GM21447 (cell line): ENCODE results near the gene HDDC3.

Experiments
- ATAC-seq: cut with Tn5 transposase; IDR thresholded peaks from one replicate; pipeline ENCODE4 v1.9.1; 2021; ENCODE audit not compliant: unreplicated experiment

The HDDC3 gene

GRCh38 chr15:90895571-90896117 is 36.7 kb downstream of the HDDC3 start:
- ATAC-seq, result no peak

- no peak for ATAC-seq
Observed at GRCh38 chr15:90893175-90894090, 38.9 kb downstream of the HDDC3 start.

DNA sequence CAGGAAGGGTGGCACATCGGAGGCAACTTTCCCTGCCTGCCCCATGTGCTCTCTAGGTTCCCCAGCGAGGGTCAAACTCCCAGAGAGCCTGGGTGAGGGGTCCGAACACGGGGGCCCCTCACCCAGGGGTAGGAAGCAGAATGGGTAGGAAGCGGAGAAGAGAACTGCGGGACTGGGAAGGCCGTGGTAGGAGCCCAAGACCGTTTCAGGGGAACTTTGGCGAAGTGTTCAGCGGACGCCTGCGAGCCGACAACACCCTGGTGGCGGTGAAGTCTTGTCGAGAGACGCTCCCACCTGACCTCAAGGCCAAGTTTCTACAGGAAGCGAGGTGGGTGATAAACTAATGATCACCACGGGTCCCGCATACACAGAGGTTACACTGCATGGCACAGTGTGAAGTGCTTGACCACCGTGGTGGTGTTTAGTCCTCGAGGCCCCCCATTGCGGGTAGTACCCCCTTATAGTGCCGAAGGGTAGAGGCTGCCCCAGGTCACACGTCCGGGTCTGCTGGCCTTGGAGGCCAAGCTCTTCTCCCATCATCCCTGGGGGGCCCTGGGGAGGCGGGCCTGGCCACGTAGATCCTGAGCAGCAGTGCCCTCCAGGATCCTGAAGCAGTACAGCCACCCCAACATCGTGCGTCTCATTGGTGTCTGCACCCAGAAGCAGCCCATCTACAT is 39.7 kb downstream of the HDDC3 start:
- ATAC-seq, result no peak

- ATAC-seq, result no peak
Observed at GRCh38 chr15:90892023-90892422, 40.3 kb downstream of the HDDC3 start.

DNA sequence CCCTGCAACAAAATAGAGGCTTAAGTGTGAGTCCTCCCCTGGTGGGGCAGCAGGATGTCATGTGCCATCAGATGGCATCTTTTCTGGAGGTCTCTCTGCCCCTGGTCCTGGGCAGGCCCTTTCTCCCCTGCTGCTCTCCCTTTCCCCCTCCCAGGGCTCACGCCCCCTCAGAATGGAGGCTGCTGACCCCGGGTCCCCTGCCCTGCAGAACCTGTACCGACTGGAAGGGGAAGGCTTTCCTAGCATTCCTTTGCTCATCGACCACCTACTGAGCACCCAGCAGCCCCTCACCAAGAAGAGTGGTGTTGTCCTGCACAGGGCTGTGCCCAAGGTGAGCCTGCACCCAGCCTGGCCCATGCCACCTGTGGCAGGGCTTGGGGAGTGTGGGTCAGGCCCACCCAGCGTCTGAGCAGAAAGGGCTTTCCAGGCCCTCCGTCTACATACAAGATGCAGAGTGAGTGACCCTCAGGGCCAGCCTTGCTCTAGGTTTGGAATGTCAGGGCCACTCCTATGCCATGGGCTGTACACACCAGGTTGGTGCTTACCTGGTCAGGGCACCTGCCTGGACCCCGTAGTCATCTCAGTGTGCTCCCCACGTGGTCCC is 40.9 kb downstream of the HDDC3 start:
- no peak for ATAC-seq

- ATAC-seq, result no peak
Observed at GRCh38 chr15:90890839-90891238, 41.5 kb downstream of the HDDC3 start.

- ATAC-seq, result no peak
Observed at GRCh38 chr15:90889736-90890456, 42.5 kb downstream of the HDDC3 start.

DNA sequence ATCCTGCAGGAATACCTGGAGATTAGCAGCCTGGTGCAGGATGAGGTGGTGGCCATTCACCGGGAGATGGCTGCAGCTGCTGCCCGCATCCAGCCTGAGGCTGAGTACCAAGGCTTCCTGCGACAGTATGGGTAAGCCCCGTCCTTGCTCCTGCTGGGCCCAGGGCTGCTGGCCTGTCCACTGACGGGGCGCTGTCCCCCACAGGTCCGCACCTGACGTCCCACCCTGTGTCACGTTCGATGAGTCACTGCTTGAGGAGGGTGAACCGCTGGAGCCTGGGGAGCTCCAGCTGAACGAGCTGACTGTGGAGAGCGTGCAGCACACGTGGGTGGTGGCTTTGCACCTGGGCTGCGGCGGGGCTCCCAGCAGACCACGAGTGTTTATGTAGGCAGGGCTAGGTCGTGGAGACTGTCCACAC is 43.0 kb downstream of the HDDC3 start:
- ATAC-seq, result no peak

GRCh38 chr15:90887037-90887481 is 45.3 kb downstream of the HDDC3 start:
- ATAC-seq, result no peak

GRCh38 chr15:90886291-90886614 is 46.1 kb downstream of the HDDC3 start:
- no peak for ATAC-seq

DNA sequence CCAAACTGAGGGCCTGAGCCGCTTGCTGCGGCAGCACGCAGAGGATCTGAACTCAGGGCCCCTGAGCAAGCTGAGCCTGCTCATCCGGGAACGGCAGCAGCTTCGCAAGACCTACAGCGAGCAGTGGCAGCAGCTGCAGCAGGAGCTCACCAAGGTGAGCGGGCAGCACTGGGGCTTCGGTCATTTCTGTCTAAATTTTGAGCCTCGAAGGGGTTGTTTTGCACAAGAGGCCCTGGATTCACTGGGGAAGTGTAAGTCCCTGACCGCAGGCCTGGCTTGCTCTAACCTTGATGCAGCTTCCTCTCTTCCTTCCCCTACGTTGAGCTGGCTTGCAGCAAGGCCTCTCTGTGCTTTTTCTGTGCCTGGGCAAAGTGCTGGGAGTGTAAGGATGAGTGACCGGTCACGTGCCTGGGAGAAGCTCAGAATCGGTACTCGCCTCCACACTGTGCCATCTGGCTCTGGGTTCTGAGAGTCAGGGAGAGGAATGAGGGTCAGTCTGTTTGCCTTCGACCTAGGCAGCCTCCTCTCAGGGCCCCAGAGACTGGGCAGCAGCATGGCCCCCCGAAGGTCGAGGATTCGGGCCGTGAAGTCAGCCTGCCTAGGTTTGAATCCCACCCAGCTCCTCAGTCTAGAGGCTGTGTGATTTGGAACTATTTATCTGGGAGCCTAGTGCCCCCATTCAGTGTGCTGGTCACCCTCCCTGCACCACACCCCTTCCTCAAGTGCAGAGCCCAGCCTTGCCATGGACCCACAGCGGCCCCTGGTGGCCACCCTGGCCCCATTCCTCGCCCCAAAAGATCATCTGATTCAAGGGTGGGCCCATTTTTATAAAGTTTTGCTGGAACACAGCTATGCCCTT is 46.7 kb downstream of the HDDC3 start:
- ATAC-seq, result peak; percentile 46

DNA sequence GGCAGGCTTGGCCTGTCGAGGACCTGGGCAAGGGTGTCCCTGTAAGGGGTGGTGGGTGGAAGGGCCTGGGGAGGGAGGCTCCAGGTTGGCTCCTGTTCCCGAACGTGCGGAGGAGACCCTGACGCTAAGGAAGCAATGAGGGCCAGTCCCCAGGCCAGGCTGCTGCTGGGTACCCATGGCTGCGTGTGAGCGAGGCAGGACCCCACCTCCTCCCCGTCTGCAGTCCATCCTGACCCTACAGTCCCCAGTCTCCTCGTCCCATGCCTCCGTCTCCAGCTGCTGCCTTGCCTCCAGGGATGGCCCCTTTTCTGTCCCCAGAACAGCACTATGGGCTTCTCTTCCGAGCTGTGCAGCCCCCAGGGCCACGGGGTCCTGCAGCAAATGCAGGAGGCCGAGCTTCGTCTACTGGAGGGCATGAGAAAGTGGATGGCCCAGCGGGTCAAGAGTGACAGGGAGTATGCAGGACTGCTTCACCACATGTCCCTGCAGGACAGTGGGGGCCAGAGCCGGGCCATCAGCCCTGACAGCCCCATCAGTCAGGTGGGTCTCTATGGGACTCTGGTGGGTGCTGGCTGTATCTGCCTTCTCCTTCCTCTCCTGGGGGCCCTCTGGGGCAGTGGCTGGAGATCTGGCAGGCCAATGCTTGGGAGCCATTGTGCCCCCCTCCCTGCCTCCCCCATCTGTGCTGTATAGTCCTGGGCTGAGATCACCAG is 47.5 kb downstream of the HDDC3 start:
- peak; percentile 4 for ATAC-seq

GRCh38 chr15:90883976-90884718 is 48.2 kb downstream of the HDDC3 start, which contains the start of gene FES:
FES (plus strand) TSS chr15:90884504; CDS start chr15:90885046, 542 bp downstream.
- no peak for ATAC-seq

DNA sequence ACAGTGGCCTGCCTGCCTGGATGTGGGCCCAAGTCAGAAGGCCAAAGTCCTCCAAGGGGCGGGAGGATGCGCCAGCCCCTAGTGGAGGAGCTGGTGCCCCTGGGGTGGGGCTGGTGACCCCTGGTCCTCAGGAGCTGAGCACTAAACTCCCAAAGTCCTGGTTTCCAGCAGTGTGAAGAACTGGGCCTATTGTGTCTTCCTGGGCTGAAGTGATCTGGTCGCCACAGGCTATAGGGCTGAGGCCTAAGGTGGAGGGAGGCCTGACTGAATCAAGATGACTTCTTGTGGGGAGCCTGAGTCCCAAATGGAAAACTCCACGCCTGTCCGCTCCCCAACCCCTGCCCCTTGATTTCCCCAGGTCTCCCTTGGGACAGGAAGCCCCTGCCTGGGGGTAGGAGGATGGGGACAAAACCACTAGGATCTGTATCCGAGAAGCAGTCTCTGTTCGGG is 48.8 kb downstream of the HDDC3 start:
- ATAC-seq, result no peak

GRCh38 chr15:90882781-90883525 is 49.4 kb downstream of the HDDC3 start:
- ATAC-seq, result no peak

- ATAC-seq, result no peak
Observed at GRCh38 chr15:90881978-90882721, 50.2 kb downstream of the HDDC3 start.
